GM12801 (cell line): ENCODE data around the gene TSEN2.

Experiments
- CTCF ChIP-seq: IDR thresholded peaks from one replicate; pipeline ENCODE4 v1.5.1; 2011; ENCODE audit warnings: control low read depth; ENCODE audit not compliant: insufficient read length; ENCODE audit errors: extremely low read depth

The TSEN2 gene

GRCh38 chr3:12562451-12562850 lies 78.2 kb downstream of the TSEN2 start:
- no peak for TF ChIP-seq CTCF

- TF ChIP-seq CTCF = no peak
Observed at GRCh38 chr3:12566976-12567375, 82.7 kb downstream of the TSEN2 start.

- TF ChIP-seq CTCF = no peak
Observed at GRCh38 chr3:12568747-12569146, 84.5 kb downstream of the TSEN2 start.

- no peak for TF ChIP-seq CTCF
Observed at GRCh38 chr3:12569836-12570235, 85.6 kb downstream of the TSEN2 start.

GRCh38 chr3:12571986-12572385 lies 87.7 kb downstream of the TSEN2 start:
- TF ChIP-seq CTCF = no peak

GRCh38 chr3:12574131-12574530 lies 89.9 kb downstream of the TSEN2 start:
- TF ChIP-seq CTCF = no peak

GRCh38 chr3:12574661-12575060 lies 90.4 kb downstream of the TSEN2 start:
- TF ChIP-seq CTCF = no peak

- no peak for TF ChIP-seq CTCF
Observed at GRCh38 chr3:12577379-12577778, 93.1 kb downstream of the TSEN2 start.
